Measurements from ENCODE around the gene ZNF804A. TPM values are rescaled to one million over a fixed set of nuclear protein-coding genes. Genes with fewer than 3 reads are reported as not detected.

ZNF804A gene
- 4.9 TPM for polyA plus RNA-seq (2013)

- ChIA-PET CTCF (interaction anchor here (1.7 kb wide), 1 partner anchor 14 kb away, joined by 8 read pairs; no protein-coding TSS in a partner anchor), POLR2A (no interaction called here)
- Histone ChIP-seq H3K36me3 (ENCODE audit: control insufficient read depth in 4 of 4, insufficient read depth in 4 of 4, low read length in 3 of 4) (no peaks in the 10 kb centered on the region), H3K4me3 (ENCODE audit: control insufficient read depth in 1 of 7, extremely low read depth in 1 of 7, insufficient read depth in 4 of 7, low read depth in 2 of 7, low read length in 6 of 7) (peak within 1 kb of the TSS; percentile 81 to 98 (median 92)), H3K4me1 (ENCODE audit: control extremely low read depth in 1 of 4, control insufficient read depth in 4 of 4, insufficient read depth in 4 of 4, low read length in 3 of 4) (peaks cover 3 to 34% (median 22%) of the 10 kb centered on the region in 4 experiments), H3K9me3 (ENCODE audit: control extremely low read depth in 1 of 5, control insufficient read depth in 4 of 5, insufficient read depth in 2 of 5, low read depth in 1 of 5, low read length in 4 of 5) (no peaks in the 10 kb centered on the region), H3K27ac (ENCODE audit: insufficient read depth in 1 of 2, low read depth in 1 of 2, low read length in 2 of 2, poor library complexity in 1 of 2, severe bottlenecking in 2 of 2) (peak within 1 kb of the TSS; percentile 67 to 82), H3K27me3 (replicated peaks in 2 of 5; ENCODE audit: control insufficient read depth in 4 of 5, insufficient read depth in 5 of 5, low read length in 4 of 5) (no peaks in the 10 kb centered on the region)
- peak; percentile 82 to 92 (median 87) for DNase-seq
- under 1% methylated on average over 81 of the region's 88 CpGs for WGBS (ENCODE audit: insufficient coverage)
These were observed at the start of gene ZNF804A for GRCh38 chr2:184598316-184599053. Gene ZNF804A (plus strand): TSS chr2:184598529. CDS start chr2:184598960, 431 bp downstream.

GRCh38 chr2:184549153-184549552 lies 49.2 kb upstream of the ZNF804A start:
- DNase-seq = no peak
- ChIA-PET CTCF (interaction anchor here (1.2 kb wide), 1 partner anchor 9 kb away, joined by 3 read pairs; no protein-coding TSS in a partner anchor), POLR2A (no interaction called here)
- peaks cover 0 to 2% (median 0%) of the 10 kb centered on the region in 5 experiments for H3K9me3 ChIP-seq (ENCODE audit: control extremely low read depth in 1 of 5, control insufficient read depth in 4 of 5, insufficient read depth in 2 of 5, low read depth in 1 of 5, low read length in 4 of 5)
- H3K4me1 ChIP-seq (ENCODE audit: control extremely low read depth in 1 of 4, control insufficient read depth in 4 of 4, insufficient read depth in 4 of 4, low read length in 3 of 4) = no peaks in the 10 kb centered on the region
- H3K36me3 ChIP-seq (ENCODE audit: control insufficient read depth in 4 of 4, insufficient read depth in 4 of 4, low read length in 3 of 4) = no peaks in the 10 kb centered on the region
- no CpG with 5 or more reads among the region's 2 CpGs for WGBS (ENCODE audit: insufficient coverage)
- no peak overlapping the region for H3K27ac ChIP-seq (ENCODE audit: insufficient read depth in 1 of 2, low read depth in 1 of 2, low read length in 2 of 2, poor library complexity in 1 of 2, severe bottlenecking in 2 of 2)
- H3K4me3 ChIP-seq (ENCODE audit: control insufficient read depth in 1 of 7, extremely low read depth in 1 of 7, insufficient read depth in 4 of 7, low read depth in 2 of 7, low read length in 6 of 7) = no peak overlapping the region
- H3K27me3 ChIP-seq (replicated peaks in 2 of 5; ENCODE audit: control insufficient read depth in 4 of 5, insufficient read depth in 5 of 5, low read length in 4 of 5) = no peaks in the 10 kb centered on the region

GRCh38 chr2:184551626-184552025 lies 46.7 kb upstream of the ZNF804A start:
- POLR2A ChIA-PET = no interaction called here
- H3K4me3 ChIP-seq (ENCODE audit: control insufficient read depth in 1 of 7, extremely low read depth in 1 of 7, insufficient read depth in 4 of 7, low read depth in 2 of 7, low read length in 6 of 7) = no peak overlapping the region
- H3K27ac ChIP-seq (ENCODE audit: insufficient read depth in 1 of 2, low read depth in 1 of 2, low read length in 2 of 2, poor library complexity in 1 of 2, severe bottlenecking in 2 of 2) = no peak overlapping the region
- no peak for DNase-seq
- WGBS (ENCODE audit: insufficient coverage) = 100% methylated on average over 1 of the region's 1 CpG
- H3K36me3 ChIP-seq (ENCODE audit: control insufficient read depth in 4 of 4, insufficient read depth in 4 of 4, low read length in 3 of 4) = no peaks in the 10 kb centered on the region
- H3K9me3 ChIP-seq (ENCODE audit: control extremely low read depth in 1 of 5, control insufficient read depth in 4 of 5, insufficient read depth in 2 of 5, low read depth in 1 of 5, low read length in 4 of 5) = peaks cover 0 to 2% (median 0%) of the 10 kb centered on the region in 5 experiments
- H3K27me3 ChIP-seq (replicated peaks in 2 of 5; ENCODE audit: control insufficient read depth in 4 of 5, insufficient read depth in 5 of 5, low read length in 4 of 5) = no peaks in the 10 kb centered on the region
- H3K4me1 ChIP-seq (ENCODE audit: control extremely low read depth in 1 of 4, control insufficient read depth in 4 of 4, insufficient read depth in 4 of 4, low read length in 3 of 4) = no peaks in the 10 kb centered on the region
- CTCF ChIA-PET = no interaction called here

- POLR2A ChIA-PET = no interaction called here
- H3K9me3 ChIP-seq (ENCODE audit: control extremely low read depth in 1 of 5, control insufficient read depth in 4 of 5, insufficient read depth in 2 of 5, low read depth in 1 of 5, low read length in 4 of 5) = no peaks in the 10 kb centered on the region
- no peak overlapping the region for H3K4me3 ChIP-seq (ENCODE audit: control insufficient read depth in 1 of 7, extremely low read depth in 1 of 7, insufficient read depth in 4 of 7, low read depth in 2 of 7, low read length in 6 of 7)
- no peak overlapping the region for H3K27ac ChIP-seq (ENCODE audit: insufficient read depth in 1 of 2, low read depth in 1 of 2, low read length in 2 of 2, poor library complexity in 1 of 2, severe bottlenecking in 2 of 2)
- H3K27me3 ChIP-seq (replicated peaks in 2 of 5; ENCODE audit: control insufficient read depth in 4 of 5, insufficient read depth in 5 of 5, low read length in 4 of 5) = no peaks in the 10 kb centered on the region
- no peaks in the 10 kb centered on the region for H3K4me1 ChIP-seq (ENCODE audit: control extremely low read depth in 1 of 4, control insufficient read depth in 4 of 4, insufficient read depth in 4 of 4, low read length in 3 of 4)
- DNase-seq = no peak
- CTCF ChIA-PET = no interaction called here
- no peaks in the 10 kb centered on the region for H3K36me3 ChIP-seq (ENCODE audit: control insufficient read depth in 4 of 4, insufficient read depth in 4 of 4, low read length in 3 of 4)
These were observed 43.6 kb upstream of the ZNF804A start for GRCh38 chr2:184554736-184555135.

- H3K4me3 ChIP-seq (ENCODE audit: control insufficient read depth in 1 of 7, extremely low read depth in 1 of 7, insufficient read depth in 4 of 7, low read depth in 2 of 7, low read length in 6 of 7) = no peak overlapping the region
- no CpG with 5 or more reads among the region's 5 CpGs for WGBS (ENCODE audit: insufficient coverage)
- POLR2A ChIA-PET = no interaction called here
- DNase-seq = no peak
- no peaks in the 10 kb centered on the region for H3K36me3 ChIP-seq (ENCODE audit: control insufficient read depth in 4 of 4, insufficient read depth in 4 of 4, low read length in 3 of 4)
- H3K4me1 ChIP-seq (ENCODE audit: control extremely low read depth in 1 of 4, control insufficient read depth in 4 of 4, insufficient read depth in 4 of 4, low read length in 3 of 4) = no peaks in the 10 kb centered on the region
- H3K27me3 ChIP-seq (replicated peaks in 2 of 5; ENCODE audit: control insufficient read depth in 4 of 5, insufficient read depth in 5 of 5, low read length in 4 of 5) = no peaks in the 10 kb centered on the region
- peaks cover 0 to 2% (median 0%) of the 10 kb centered on the region in 5 experiments for H3K9me3 ChIP-seq (ENCODE audit: control extremely low read depth in 1 of 5, control insufficient read depth in 4 of 5, insufficient read depth in 2 of 5, low read depth in 1 of 5, low read length in 4 of 5)
- H3K27ac ChIP-seq (ENCODE audit: insufficient read depth in 1 of 2, low read depth in 1 of 2, low read length in 2 of 2, poor library complexity in 1 of 2, severe bottlenecking in 2 of 2) = no peak overlapping the region
- CTCF ChIA-PET = no interaction called here
These were observed 43.0 kb upstream of the ZNF804A start for GRCh38 chr2:184555352-184555751.

- Histone ChIP-seq H3K27me3 (replicated peaks in 2 of 5; ENCODE audit: control insufficient read depth in 4 of 5, insufficient read depth in 5 of 5, low read length in 4 of 5) (no peaks in the 10 kb centered on the region), H3K9me3 (ENCODE audit: control extremely low read depth in 1 of 5, control insufficient read depth in 4 of 5, insufficient read depth in 2 of 5, low read depth in 1 of 5, low read length in 4 of 5) (peaks cover 0 to 3% (median 0%) of the 10 kb centered on the region in 5 experiments), H3K4me1 (ENCODE audit: control extremely low read depth in 1 of 4, control insufficient read depth in 4 of 4, insufficient read depth in 4 of 4, low read length in 3 of 4) (no peaks in the 10 kb centered on the region), H3K36me3 (ENCODE audit: control insufficient read depth in 4 of 4, insufficient read depth in 4 of 4, low read length in 3 of 4) (no peaks in the 10 kb centered on the region), H3K27ac (ENCODE audit: insufficient read depth in 1 of 2, low read depth in 1 of 2, low read length in 2 of 2, poor library complexity in 1 of 2, severe bottlenecking in 2 of 2) (no peak overlapping the region), H3K4me3 (ENCODE audit: control insufficient read depth in 1 of 7, extremely low read depth in 1 of 7, insufficient read depth in 4 of 7, low read depth in 2 of 7, low read length in 6 of 7) (no peak overlapping the region)
- no peak for DNase-seq
- no CpG with 5 or more reads among the region's 1 CpG for WGBS (ENCODE audit: insufficient coverage)
- ChIA-PET CTCF (no interaction called here), POLR2A (no interaction called here)
These were observed 41.7 kb upstream of the ZNF804A start for GRCh38 chr2:184556639-184557038.

GRCh38 chr2:184558713-184559464 lies 39.4 kb upstream of the ZNF804A start:
- Histone ChIP-seq H3K9me3 (ENCODE audit: control extremely low read depth in 1 of 5, control insufficient read depth in 4 of 5, insufficient read depth in 2 of 5, low read depth in 1 of 5, low read length in 4 of 5) (peaks cover 0 to 3% (median 0%) of the 10 kb centered on the region in 5 experiments), H3K4me3 (ENCODE audit: control insufficient read depth in 1 of 7, extremely low read depth in 1 of 7, insufficient read depth in 4 of 7, low read depth in 2 of 7, low read length in 6 of 7) (no peak overlapping the region), H3K4me1 (ENCODE audit: control extremely low read depth in 1 of 4, control insufficient read depth in 4 of 4, insufficient read depth in 4 of 4, low read length in 3 of 4) (peaks cover 0 to 6% (median 0%) of the 10 kb centered on the region in 4 experiments), H3K36me3 (ENCODE audit: control insufficient read depth in 4 of 4, insufficient read depth in 4 of 4, low read length in 3 of 4) (no peaks in the 10 kb centered on the region), H3K27ac (ENCODE audit: insufficient read depth in 1 of 2, low read depth in 1 of 2, low read length in 2 of 2, poor library complexity in 1 of 2, severe bottlenecking in 2 of 2) (no peak overlapping the region), H3K27me3 (replicated peaks in 2 of 5; ENCODE audit: control insufficient read depth in 4 of 5, insufficient read depth in 5 of 5, low read length in 4 of 5) (no peaks in the 10 kb centered on the region)
- ChIA-PET POLR2A (no interaction called here), CTCF (interaction anchor here (1.1 kb wide), 1 partner anchor 10 kb away, joined by 3 read pairs; no protein-coding TSS in a partner anchor)
- no peak for DNase-seq
- WGBS (ENCODE audit: insufficient coverage) = 89% methylated on average over 5 of the region's 5 CpGs

Data from common myeloid progenitor, CD34-positive (primary cell).